Renal cortex interstitium (tissue), 3 donors: ENCODE measurements around the gene SMARCD1. TPM values are rescaled to one million over a fixed set of nuclear protein-coding genes. Genes with fewer than 3 reads are reported as not detected.

Source experiments
- polyA plus RNA-seq, 3 donors: library from polyadenylated mRNA; unstranded; fragments of 120-200 nt; gene quantifications; one replicate each; pipeline ENCODE4 v1.2.1, GENCODE V29; 2013; ENCODE audit not compliant: insufficient read length in 3 of 3

Gene SMARCD1
- polyA plus RNA-seq, 3 donors = 177 to 189 (median 184) TPM

Other genes starting within 250 kb of the SMARCD1 start
- gene BCDIN3D, start 242.2 kb upstream of the SMARCD1 start, polyA plus RNA-seq = 1 to 10 TPM; 7.2 to 9.0 (median 8.2) TPM
- gene FAIM2, start 181.4 kb upstream of the SMARCD1 start, polyA plus RNA-seq = 1 to 10 TPM; 2.5 to 6.1 (median 5.6) TPM
- gene AQP2, start 134.6 kb upstream of the SMARCD1 start, polyA plus RNA-seq = 100 to 1,000 TPM in 2 of 3 donors, 10 to 100 TPM in 1; 56.9 to 435 (median 117) TPM
- gene AQP5, start 123.5 kb upstream of the SMARCD1 start, polyA plus RNA-seq = 1 to 10 TPM; 1.2 to 3.6 (median 1.7) TPM
- gene AQP6, start 112.4 kb upstream of the SMARCD1 start, polyA plus RNA-seq = 10 to 100 TPM; 16.1 to 27.6 (median 23.1) TPM
- gene RACGAP1, start 59.8 kb upstream of the SMARCD1 start, polyA plus RNA-seq = 10 to 100 TPM; 40.5 to 57.9 (median 56.1) TPM
- 1 to 10 TPM; 4.5 to 5.3 (median 5.1) TPM for gene ASIC1, start 27.7 kb upstream of the SMARCD1 start, polyA plus RNA-seq
- 10 to 100 TPM; 57.2 to 83.3 (median 65.6) TPM for gene GPD1, start 18.7 kb downstream of the SMARCD1 start, polyA plus RNA-seq
- 10 to 100 TPM; 43.8 to 54.7 (median 52.8) TPM for gene COX14, start 26.9 kb downstream of the SMARCD1 start, polyA plus RNA-seq
- 10 to 100 TPM; 71.0 to 83.0 (median 80.7) TPM for gene CERS5, start 82.0 kb downstream of the SMARCD1 start, polyA plus RNA-seq
- gene LIMA1, start 198.2 kb downstream of the SMARCD1 start, polyA plus RNA-seq = 10 to 100 TPM; 76.3 to 97.0 (median 83.8) TPM